AG04449 (cell line): Measurements from ENCODE around the gene FAM98C.

Experiments
- CTCF ChIA-PET: fragments of 350-600 bp; formaldehyde crosslinking; extraction: SDS; loops from one replicate; lab custom pipeline; 2021; ENCODE audit warnings: antibody characterized with exemption; lab: Yijun Ruan, JAX
- POLR2A ChIA-PET: fragments of 400-600, 350-600 bp; formaldehyde crosslinking; extraction: SDS; loops from one replicate; lab custom pipeline; 2020; ENCODE audit warnings: antibody characterized with exemption, inconsistent platforms; lab: Yijun Ruan, JAX
- DNase-seq: peaks from one replicate; pipeline ENCODE4 v3.0.0-alpha.2; 2010; ENCODE audit warnings: low read depth, low spot score
- H3K4me3 ChIP-seq: 2 replicates; pipeline ENCODE4 v1.5.1; 2011; ENCODE audit warnings: low read depth, mild to moderate bottlenecking, control low read depth, low read length
- TF ChIP-seq, protein P1 (sequence below): IDR thresholded peaks from one replicate; pipeline ENCODE4 v1.5.1; 2011; ENCODE audit warnings: mild to moderate bottlenecking, moderate library complexity, low read length, control low read depth, inconsistent platforms; ENCODE audit not compliant: insufficient read depth; ENCODE audit errors: missing control alignments

Gene FAM98C

GRCh38 chr19:38384209-38385027 lies 18.5 kb upstream of the FAM98C start:
- CTCF ChIA-PET = interaction anchor here (0.6 to 5.8 kb wide), 10 partner anchors 8 to 545 kb away, joined by 3 to 41 read pairs (median 3); partner anchors contain the start of genes CATSPERG, FAM98C and PSMD8

DNA sequence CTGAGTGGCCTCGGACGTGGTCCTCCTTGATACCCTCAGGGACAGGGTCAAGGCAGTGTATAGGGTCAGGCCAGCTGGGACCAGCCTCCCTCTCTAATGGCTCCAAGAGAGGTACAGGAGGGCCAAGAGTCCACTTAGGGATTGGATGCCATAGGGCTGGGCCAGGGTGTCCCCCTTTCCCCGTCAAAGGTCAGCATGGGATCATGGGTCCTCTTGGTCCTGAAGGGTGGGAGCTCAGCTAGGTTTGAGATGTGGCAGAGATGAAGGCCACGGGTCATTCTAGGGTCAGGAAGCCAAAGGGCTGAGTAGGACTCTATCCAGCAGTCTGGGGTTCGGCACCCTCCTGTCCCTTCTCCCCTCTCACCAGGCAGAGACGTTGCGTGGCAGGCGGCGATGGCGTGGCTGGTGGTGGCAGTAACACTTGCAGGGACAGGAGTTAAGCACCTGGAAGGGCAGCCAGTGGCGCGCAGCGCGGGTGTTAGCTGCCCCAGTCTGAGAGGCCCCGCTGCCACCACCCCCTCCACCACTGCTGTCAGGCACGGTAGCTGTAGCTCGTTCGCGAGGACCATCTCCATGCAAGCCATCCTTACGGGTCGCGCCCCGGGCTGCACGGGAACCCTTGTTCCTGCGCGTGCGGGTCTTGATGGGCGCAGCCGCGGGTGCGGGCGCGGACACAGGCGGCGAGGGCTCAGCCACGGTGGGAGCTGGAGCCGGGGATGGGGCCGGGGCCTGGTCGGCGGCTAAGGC lies 17.7 kb upstream of the FAM98C start:
- CTCF ChIA-PET = interaction anchor here (0.9 to 5.8 kb wide), 8 partner anchors 9 to 545 kb away, joined by 3 to 41 read pairs (median 4); partner anchors contain the start of genes FAM98C and PSMD8
- no peak for DNase-seq
- POLR2A ChIA-PET = interaction anchor here (1.2 kb wide), 2 partner anchors 9 to 11 kb away, joined by 3 to 5 read pairs; partner anchors contain the start of gene PSMD8
- TF ChIP-seq, protein P1, sequence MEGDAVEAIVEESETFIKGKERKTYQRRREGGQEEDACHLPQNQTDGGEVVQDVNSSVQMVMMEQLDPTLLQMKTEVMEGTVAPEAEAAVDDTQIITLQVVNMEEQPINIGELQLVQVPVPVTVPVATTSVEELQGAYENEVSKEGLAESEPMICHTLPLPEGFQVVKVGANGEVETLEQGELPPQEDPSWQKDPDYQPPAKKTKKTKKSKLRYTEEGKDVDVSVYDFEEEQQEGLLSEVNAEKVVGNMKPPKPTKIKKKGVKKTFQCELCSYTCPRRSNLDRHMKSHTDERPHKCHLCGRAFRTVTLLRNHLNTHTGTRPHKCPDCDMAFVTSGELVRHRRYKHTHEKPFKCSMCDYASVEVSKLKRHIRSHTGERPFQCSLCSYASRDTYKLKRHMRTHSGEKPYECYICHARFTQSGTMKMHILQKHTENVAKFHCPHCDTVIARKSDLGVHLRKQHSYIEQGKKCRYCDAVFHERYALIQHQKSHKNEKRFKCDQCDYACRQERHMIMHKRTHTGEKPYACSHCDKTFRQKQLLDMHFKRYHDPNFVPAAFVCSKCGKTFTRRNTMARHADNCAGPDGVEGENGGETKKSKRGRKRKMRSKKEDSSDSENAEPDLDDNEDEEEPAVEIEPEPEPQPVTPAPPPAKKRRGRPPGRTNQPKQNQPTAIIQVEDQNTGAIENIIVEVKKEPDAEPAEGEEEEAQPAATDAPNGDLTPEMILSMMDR = no peak
- H3K4me3 ChIP-seq = no peak overlapping the region

More at GRCh38 chr19:38384209-38385027, 18.5 kb upstream of the FAM98C start:
- no peak for DNase-seq
- POLR2A ChIA-PET = interaction anchor here (1.2 kb wide), 1 partner anchor 10 kb away, joined by 5 read pairs; the partner anchor contains the start of gene PSMD8
- H3K4me3 ChIP-seq = no peak overlapping the region
- TF ChIP-seq, protein P1 = peak; percentile 61

DNA sequence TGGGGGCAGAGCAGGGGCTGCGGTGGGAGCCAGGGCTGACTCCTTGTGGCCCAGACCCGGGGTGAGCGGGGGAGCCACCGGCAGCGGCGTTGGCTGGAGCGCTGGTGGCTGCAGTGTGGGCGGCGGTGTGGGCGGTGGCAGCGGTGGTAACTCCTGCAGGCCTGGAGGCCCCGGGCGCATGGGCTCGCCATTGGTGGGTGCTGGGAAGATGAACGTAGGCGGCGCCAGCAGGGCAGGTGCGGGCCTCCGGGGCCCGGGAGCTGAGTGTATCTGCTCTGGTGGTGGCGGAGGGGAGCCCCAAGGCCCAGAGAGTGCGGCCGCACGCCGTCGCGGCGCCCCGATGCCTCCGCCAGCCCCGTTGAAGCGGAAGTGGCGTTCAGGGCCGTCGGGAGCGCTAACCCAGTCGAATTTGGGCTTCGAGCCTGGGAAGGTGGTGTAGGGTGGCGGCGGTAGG lies 17.1 kb upstream of the FAM98C start:
- TF ChIP-seq, protein P1 = no peak
- no peak for DNase-seq
- ChIA-PET POLR2A (interaction anchor here (1.2 kb wide), 1 partner anchor 9 kb away, joined by 3 read pairs; no protein-coding TSS in a partner anchor), CTCF (interaction anchor here (1.6 to 5.8 kb wide), 3 partner anchors 10 to 141 kb away, joined by 3 to 41 read pairs (median 18); partner anchors contain the start of gene PSMD8)
- H3K4me3 ChIP-seq = no peak overlapping the region

GRCh38 chr19:38386300-38386970 lies 16.5 kb upstream of the FAM98C start:
- ChIA-PET CTCF (interaction anchor here (1.6 to 5.8 kb wide), 3 partner anchors 10 to 142 kb away, joined by 3 to 41 read pairs (median 18); partner anchors contain the start of gene PSMD8), POLR2A (no interaction called here)
- DNase-seq = no peak
- no peak overlapping the region for H3K4me3 ChIP-seq
- TF ChIP-seq, protein P1 = no peak

DNA sequence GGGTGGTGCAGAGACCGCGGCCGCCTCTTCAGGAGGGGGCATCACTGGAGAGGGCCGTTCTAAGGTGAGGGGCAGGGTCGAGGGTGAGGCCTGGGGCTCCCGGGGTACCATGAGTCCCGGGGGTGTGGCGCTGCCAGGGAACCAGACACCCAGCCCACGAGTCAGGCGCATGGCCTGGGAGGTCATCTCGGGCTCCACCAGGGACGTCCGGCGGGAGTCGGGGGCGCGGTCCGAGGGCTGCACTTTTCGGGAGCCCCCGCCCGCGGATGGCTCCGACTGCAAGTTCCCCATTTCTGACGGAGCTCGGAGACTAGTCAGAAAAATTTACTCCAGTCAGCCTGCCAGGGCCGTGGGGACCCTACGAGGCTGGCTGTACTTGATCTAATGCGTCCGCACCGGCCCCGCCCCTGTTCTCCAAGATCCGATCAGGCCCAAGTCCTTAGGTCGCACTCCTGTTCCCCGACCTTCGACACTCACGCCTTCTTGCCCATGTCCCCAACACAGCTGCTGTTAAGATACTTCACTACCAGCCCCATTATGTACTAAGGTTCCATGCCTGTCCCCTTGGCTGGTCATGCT lies 15.8 kb upstream of the FAM98C start:
- no peak for DNase-seq
- ChIA-PET POLR2A (interaction anchor here (1.1 to 3.6 kb wide), 3 partner anchors 10 to 480 kb away, joined by 3 to 35 read pairs (median 26); partner anchors contain the start of genes PSMD8 and SIPA1L3), CTCF (interaction anchor here (0.9 to 5.8 kb wide), 4 partner anchors 11 to 153 kb away, joined by 3 to 41 read pairs (median 10); partner anchors contain the start of genes FAM98C and PSMD8)
- H3K4me3 ChIP-seq = peak overlapping the region; percentile 75
- TF ChIP-seq, protein P1 = no peak
